NT2/D1 (cell line): ENCODE measurements around the gene TPO.
"Not testable (repeated sequence)": the region's sequence is repeated elsewhere in the genome, so short reads cannot be mapped to it uniquely, and the experiment has no call there.

ENCODE experiments used
- DNase-seq: peaks from one replicate; pipeline ENCODE4 v3.0.0-alpha.2; 2011; ENCODE audit warnings: low read depth, low spot score
- H3K27me3 ChIP-seq: 2 replicates; pipeline ENCODE4 v1.6.0; 2011; ENCODE audit warnings: mild to moderate bottlenecking; ENCODE audit not compliant: insufficient read length, insufficient read depth
- H3K36me3 ChIP-seq: 2 replicates; pipeline ENCODE4 v1.6.1; 2011; ENCODE audit warnings: mild to moderate bottlenecking, low read length, mixed read lengths; ENCODE audit not compliant: insufficient read depth, insufficient read length
- H3K4me1 ChIP-seq: 2 replicates; pipeline ENCODE4 v1.5.1; 2011; ENCODE audit not compliant: insufficient read depth, insufficient read length
- H3K4me3 ChIP-seq: 2 replicates; pipeline ENCODE4 v1.5.1; 2011; ENCODE audit warnings: low read depth; ENCODE audit not compliant: insufficient read length
- H3K9ac ChIP-seq: 2 replicates; pipeline ENCODE4 v1.6.0; 2011; ENCODE audit warnings: low read depth; ENCODE audit not compliant: insufficient read length
- H3K9me3 ChIP-seq: 2 replicates; pipeline ENCODE4 v1.5.1; 2011; ENCODE audit warnings: mild to moderate bottlenecking, low read length; ENCODE audit not compliant: insufficient read depth
- SUZ12 ChIP-seq: IDR thresholded peaks from 2 replicates; pipeline ENCODE4 v1.6.1; 2011; ENCODE audit not compliant: insufficient read length, insufficient read depth; ENCODE audit errors: extremely low read depth
- YY1 ChIP-seq: IDR thresholded peaks from 2 replicates; pipeline ENCODE4 v1.6.1; 2011; ENCODE audit not compliant: insufficient read length, insufficient read depth
- ZNF274 ChIP-seq: IDR thresholded peaks from 2 replicates; pipeline ENCODE4 v1.6.1; 2011; ENCODE audit warnings: mild to moderate bottlenecking, low read depth, low read length

The TPO gene

GRCh38 chr2:1571477-1572417 is 158.5 kb downstream of the TPO start:
- no peaks in the 10 kb centered on the region for H3K36me3 ChIP-seq
- no peak for DNase-seq
- TF ChIP-seq YY1 (no peak), SUZ12 (no peak), ZNF274 (no peak)
- H3K9ac ChIP-seq = no peak overlapping the region
- no peaks in the 10 kb centered on the region for H3K9me3 ChIP-seq
- H3K4me1 ChIP-seq = no peaks in the 10 kb centered on the region
- H3K4me3 ChIP-seq = no peak overlapping the region
- H3K27me3 ChIP-seq = no peaks in the 10 kb centered on the region

GRCh38 chr2:1572638-1573037 is 159.4 kb downstream of the TPO start:
- Histone ChIP-seq H3K36me3 (no peaks in the 10 kb centered on the region), H3K4me3 (no peak overlapping the region), H3K9me3 (no peaks in the 10 kb centered on the region), H3K4me1 (no peaks in the 10 kb centered on the region), H3K9ac (no peak overlapping the region), H3K27me3 (no peaks in the 10 kb centered on the region)
- DNase-seq = no peak
- no peak for TF ChIP-seq ZNF274
- TF ChIP-seq YY1 = no peak
- no peak for TF ChIP-seq SUZ12

- TF ChIP-seq SUZ12 (no peak), YY1 (no peak), ZNF274 (no peak)
- H3K9me3 ChIP-seq = no peaks in the 10 kb centered on the region
- H3K4me3 ChIP-seq = no peak overlapping the region
- no peaks in the 10 kb centered on the region for H3K27me3 ChIP-seq
- H3K9ac ChIP-seq = no peak overlapping the region
- no peak for DNase-seq
- no peaks in the 10 kb centered on the region for H3K4me1 ChIP-seq
- no peaks in the 10 kb centered on the region for H3K36me3 ChIP-seq
Measured at GRCh38 chr2:1577846-1578245, 164.6 kb downstream of the TPO start.

DNA sequence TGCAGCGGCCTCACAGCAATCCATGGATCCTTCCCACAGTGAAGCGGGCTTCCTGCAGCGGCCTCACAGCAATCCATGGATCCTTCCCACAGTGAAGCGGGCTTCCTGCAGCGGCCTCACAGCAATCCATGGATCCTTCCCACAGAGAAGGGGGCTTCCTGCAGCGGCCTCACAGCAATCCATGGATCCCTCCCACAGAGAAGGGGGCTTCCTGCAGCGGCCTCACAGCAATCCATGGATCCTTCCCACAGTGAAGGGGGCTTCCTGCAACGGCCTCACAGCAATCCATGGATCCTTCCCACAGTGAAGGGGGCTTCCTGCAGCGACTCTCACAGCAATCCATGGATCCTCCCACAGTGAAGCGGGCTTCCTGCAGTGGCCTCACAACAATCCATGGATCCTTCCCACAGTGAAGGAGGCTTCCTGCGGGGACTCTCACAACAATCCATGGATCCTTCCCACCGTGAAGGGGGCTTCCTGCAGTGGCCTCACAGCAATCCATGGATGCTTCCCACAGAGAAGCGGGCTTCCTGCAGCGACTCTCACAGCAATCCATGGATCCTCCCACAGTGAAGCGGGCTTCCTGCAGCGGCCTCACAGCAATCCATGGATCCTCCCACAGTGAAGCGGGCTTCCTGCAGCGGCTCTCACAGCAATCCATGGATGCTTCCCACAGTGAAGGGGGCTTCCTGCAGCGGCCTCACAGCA is 168.1 kb downstream of the TPO start:
- not testable (repeated sequence) for H3K4me1 ChIP-seq, H3K4me3 ChIP-seq, H3K9ac ChIP-seq, DNase-seq, H3K27me3 ChIP-seq, H3K36me3 ChIP-seq, H3K9me3 ChIP-seq

GRCh38 chr2:1581965-1582625 is 168.8 kb downstream of the TPO start:
- H3K9me3 ChIP-seq = no peaks in the 10 kb centered on the region
- H3K4me3 ChIP-seq = no peak overlapping the region
- DNase-seq = no peak

GRCh38 chr2:1582891-1583341 is 169.7 kb downstream of the TPO start:
- H3K27me3 ChIP-seq = no peaks in the 10 kb centered on the region
- no peaks in the 10 kb centered on the region for H3K9me3 ChIP-seq
- no peaks in the 10 kb centered on the region for H3K36me3 ChIP-seq
- no peak overlapping the region for H3K9ac ChIP-seq
- no peak overlapping the region for H3K4me3 ChIP-seq
- DNase-seq = no peak
- no peak for TF ChIP-seq ZNF274
- no peak for TF ChIP-seq YY1
- no peak for TF ChIP-seq SUZ12
- peaks cover 2% of the 10 kb centered on the region for H3K4me1 ChIP-seq

More at GRCh38 chr2:1581965-1582625, 168.8 kb downstream of the TPO start:
- H3K27me3 ChIP-seq = no peaks in the 10 kb centered on the region
- peaks cover 2% of the 10 kb centered on the region for H3K4me1 ChIP-seq
- H3K36me3 ChIP-seq = no peaks in the 10 kb centered on the region
- TF ChIP-seq ZNF274 (no peak), YY1 (no peak), SUZ12 (no peak)
- H3K9ac ChIP-seq = no peak overlapping the region

DNA sequence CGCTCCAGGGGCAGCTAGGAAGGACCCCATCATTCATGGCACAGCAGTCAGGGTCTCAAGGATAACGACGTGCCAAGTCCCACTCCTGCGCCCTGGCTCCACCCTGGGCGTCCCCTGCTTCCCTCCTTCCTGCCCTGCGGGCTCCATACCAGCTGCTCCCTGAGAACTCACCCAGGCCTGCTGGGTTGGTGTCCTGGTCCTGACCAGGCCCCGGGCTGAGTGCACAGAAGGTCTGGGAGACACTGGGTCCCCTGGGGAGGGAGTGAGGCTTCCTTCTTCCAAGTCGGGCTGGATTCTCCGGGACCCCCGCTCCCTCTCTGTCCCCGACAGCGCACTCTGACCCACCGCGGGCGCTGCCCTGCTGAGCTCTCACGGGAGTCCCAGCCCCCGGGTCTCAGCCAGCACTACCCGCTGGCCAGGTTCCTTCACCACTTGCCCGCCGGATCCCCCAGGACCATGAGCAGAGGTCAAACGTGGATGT is 170.8 kb downstream of the TPO start:
- TF ChIP-seq SUZ12 (no peak), ZNF274 (no peak), YY1 (no peak)
- no peak for DNase-seq
- Histone ChIP-seq H3K4me3 (no peak overlapping the region), H3K9me3 (no peaks in the 10 kb centered on the region), H3K4me1 (peaks cover 6% of the 10 kb centered on the region), H3K27me3 (no peaks in the 10 kb centered on the region), H3K36me3 (no peaks in the 10 kb centered on the region), H3K9ac (no peak overlapping the region)
